ENCODE measurements around the gene CRADD.
"Not testable (repeated sequence)": the region's sequence is repeated elsewhere in the genome, so short reads cannot be mapped to it uniquely, and the experiment has no call there.

CRADD gene

GRCh38 chr12:93916402-93916801 is 239.2 kb downstream of the CRADD start:
- no peaks in the 10 kb centered on the region for H3K27me3 Mint-ChIP-seq (ENCODE audit: low read depth)
- H3K36me3 Mint-ChIP-seq (ENCODE audit: low read depth), result peaks cover 9% of the 10 kb centered on the region
- no peak overlapping the region for H3K27ac Mint-ChIP-seq
- H3K4me3 Mint-ChIP-seq, result no peak overlapping the region
- no peaks in the 10 kb centered on the region for H3K4me1 Mint-ChIP-seq (ENCODE audit: low read depth)
- H3K9me3 Mint-ChIP-seq, result peaks cover 7% of the 10 kb centered on the region

GRCh38 chr12:93918262-93918661 is 241.1 kb downstream of the CRADD start:
- Mint-ChIP-seq H3K4me1 (ENCODE audit: low read depth) (peaks cover 4% of the 10 kb centered on the region), H3K9me3 (peaks cover 4% of the 10 kb centered on the region), H3K4me3 (no peak overlapping the region), H3K27ac (no peak overlapping the region), H3K27me3 (ENCODE audit: low read depth) (no peaks in the 10 kb centered on the region), H3K36me3 (ENCODE audit: low read depth) (peaks cover 9% of the 10 kb centered on the region)

- Mint-ChIP-seq H3K27me3 (ENCODE audit: low read depth) (no peaks in the 10 kb centered on the region), H3K27ac (no peak overlapping the region)
These were observed 241.7 kb downstream of the CRADD start for GRCh38 chr12:93918900-93919299.

GRCh38 chr12:93921521-93921920 is 244.3 kb downstream of the CRADD start:
- H3K4me3 Mint-ChIP-seq, result no peak overlapping the region
- no peaks in the 10 kb centered on the region for H3K27me3 Mint-ChIP-seq (ENCODE audit: low read depth)
- no peak overlapping the region for H3K27ac Mint-ChIP-seq
- H3K4me1 Mint-ChIP-seq (ENCODE audit: low read depth), result peaks cover 12% of the 10 kb centered on the region
- H3K9me3 Mint-ChIP-seq, result peaks cover 13% of the 10 kb centered on the region
- H3K36me3 Mint-ChIP-seq (ENCODE audit: low read depth), result peaks cover 10% of the 10 kb centered on the region

More at GRCh38 chr12:93918900-93919299, 241.7 kb downstream of the CRADD start:
- no peak overlapping the region for H3K4me3 Mint-ChIP-seq
- H3K4me1 Mint-ChIP-seq (ENCODE audit: low read depth), result peaks cover 4% of the 10 kb centered on the region
- peaks cover 5% of the 10 kb centered on the region for H3K36me3 Mint-ChIP-seq (ENCODE audit: low read depth)
- peaks cover 3% of the 10 kb centered on the region for H3K9me3 Mint-ChIP-seq

GRCh38 chr12:93922583-93923006 is 245.4 kb downstream of the CRADD start:
- no peak overlapping the region for H3K4me3 Mint-ChIP-seq
- H3K27me3 Mint-ChIP-seq (ENCODE audit: low read depth), result no peaks in the 10 kb centered on the region
- peaks cover 10% of the 10 kb centered on the region for H3K36me3 Mint-ChIP-seq (ENCODE audit: low read depth)
- H3K27ac Mint-ChIP-seq, result no peak overlapping the region
- peaks cover 13% of the 10 kb centered on the region for H3K9me3 Mint-ChIP-seq
- peaks cover 12% of the 10 kb centered on the region for H3K4me1 Mint-ChIP-seq (ENCODE audit: low read depth)

GRCh38 chr12:93924367-93924766 is 247.2 kb downstream of the CRADD start:
- Mint-ChIP-seq H3K27me3 (ENCODE audit: low read depth) (no peaks in the 10 kb centered on the region), H3K27ac (no peak overlapping the region), H3K36me3 (ENCODE audit: low read depth) (peaks cover 10% of the 10 kb centered on the region), H3K4me3 (no peak overlapping the region), H3K4me1 (ENCODE audit: low read depth) (peaks cover 12% of the 10 kb centered on the region), H3K9me3 (peaks cover 15% of the 10 kb centered on the region)

- peaks cover 15% of the 10 kb centered on the region for H3K9me3 Mint-ChIP-seq
These were observed 248.5 kb downstream of the CRADD start for GRCh38 chr12:93925585-93926205.

GRCh38 chr12:93926237-93926636 is 249.1 kb downstream of the CRADD start:
- Mint-ChIP-seq H3K9me3 (peaks cover 15% of the 10 kb centered on the region), H3K27ac (no peak overlapping the region), H3K4me3 (no peak overlapping the region), H3K27me3 (ENCODE audit: low read depth) (no peaks in the 10 kb centered on the region), H3K36me3 (ENCODE audit: low read depth) (peaks cover 10% of the 10 kb centered on the region), H3K4me1 (ENCODE audit: low read depth) (peaks cover 12% of the 10 kb centered on the region)

More at GRCh38 chr12:93925585-93926205, 248.5 kb downstream of the CRADD start:
- Mint-ChIP-seq H3K36me3 (ENCODE audit: low read depth) (peaks cover 10% of the 10 kb centered on the region), H3K4me1 (ENCODE audit: low read depth) (peaks cover 12% of the 10 kb centered on the region), H3K4me3 (no peak overlapping the region), H3K27me3 (ENCODE audit: low read depth) (no peaks in the 10 kb centered on the region), H3K27ac (no peak overlapping the region)

GRCh38 chr12:93929081-93929480 is 251.9 kb downstream of the CRADD start:
- peaks cover 23% of the 10 kb centered on the region for H3K9me3 Mint-ChIP-seq
- not testable (repeated sequence) for H3K4me1 Mint-ChIP-seq (ENCODE audit: low read depth)

GRCh38 chr12:93937812-93938211 is 260.6 kb downstream of the CRADD start:
- Mint-ChIP-seq H3K4me1 (ENCODE audit: low read depth) (peaks cover 5% of the 10 kb centered on the region), H3K9me3 (peaks cover 46% of the 10 kb centered on the region), H3K4me3 (no peak overlapping the region), H3K27ac (no peak overlapping the region), H3K27me3 (ENCODE audit: low read depth) (no peaks in the 10 kb centered on the region), H3K36me3 (ENCODE audit: low read depth) (peaks cover 11% of the 10 kb centered on the region)

More at GRCh38 chr12:93929081-93929480, 251.9 kb downstream of the CRADD start:
- H3K27me3 Mint-ChIP-seq (ENCODE audit: low read depth); H3K4me3 Mint-ChIP-seq; H3K27ac Mint-ChIP-seq: not testable (repeated sequence)
- H3K36me3 Mint-ChIP-seq (ENCODE audit: low read depth), result peaks cover 13% of the 10 kb centered on the region

- Mint-ChIP-seq H3K4me3 (no peak overlapping the region), H3K36me3 (ENCODE audit: low read depth) (peaks cover 11% of the 10 kb centered on the region), H3K4me1 (ENCODE audit: low read depth) (peaks cover 5% of the 10 kb centered on the region), H3K27ac (no peak overlapping the region), H3K27me3 (ENCODE audit: low read depth) (no peaks in the 10 kb centered on the region), H3K9me3 (peaks cover 44% of the 10 kb centered on the region)
These were observed 261.1 kb downstream of the CRADD start for GRCh38 chr12:93938317-93938716.

GRCh38 chr12:93938931-93939330 is 261.8 kb downstream of the CRADD start:
- no peaks in the 10 kb centered on the region for H3K27me3 Mint-ChIP-seq (ENCODE audit: low read depth)
- peaks cover 38% of the 10 kb centered on the region for H3K9me3 Mint-ChIP-seq
- H3K4me1 Mint-ChIP-seq (ENCODE audit: low read depth), result peaks cover 5% of the 10 kb centered on the region
- H3K4me3 Mint-ChIP-seq, result no peak overlapping the region
- H3K36me3 Mint-ChIP-seq (ENCODE audit: low read depth), result peaks cover 13% of the 10 kb centered on the region
- H3K27ac Mint-ChIP-seq, result no peak overlapping the region

- H3K36me3 Mint-ChIP-seq (ENCODE audit: low read depth), result peaks cover 13% of the 10 kb centered on the region
- H3K4me1 Mint-ChIP-seq (ENCODE audit: low read depth), result peaks cover 5% of the 10 kb centered on the region
- H3K27ac Mint-ChIP-seq, result no peak overlapping the region
- H3K9me3 Mint-ChIP-seq, result peaks cover 38% of the 10 kb centered on the region
- H3K27me3 Mint-ChIP-seq (ENCODE audit: low read depth), result no peaks in the 10 kb centered on the region
- no peak overlapping the region for H3K4me3 Mint-ChIP-seq
These were observed 262.6 kb downstream of the CRADD start for GRCh38 chr12:93939641-93940325.

GRCh38 chr12:93943780-93944179 is 266.6 kb downstream of the CRADD start:
- Mint-ChIP-seq H3K4me1 (ENCODE audit: low read depth) (no peaks in the 10 kb centered on the region), H3K9me3 (peaks cover 14% of the 10 kb centered on the region), H3K36me3 (ENCODE audit: low read depth) (peaks cover 10% of the 10 kb centered on the region), H3K4me3 (no peak overlapping the region), H3K27ac (no peak overlapping the region), H3K27me3 (ENCODE audit: low read depth) (peaks cover 16% of the 10 kb centered on the region)

GRCh38 chr12:93944201-93944600 is 267.0 kb downstream of the CRADD start:
- peaks cover 11% of the 10 kb centered on the region for H3K36me3 Mint-ChIP-seq (ENCODE audit: low read depth)
- H3K27me3 Mint-ChIP-seq (ENCODE audit: low read depth), result peaks cover 18% of the 10 kb centered on the region
- H3K9me3 Mint-ChIP-seq, result peaks cover 16% of the 10 kb centered on the region
- no peak overlapping the region for H3K27ac Mint-ChIP-seq
- no peak overlapping the region for H3K4me3 Mint-ChIP-seq
- no peaks in the 10 kb centered on the region for H3K4me1 Mint-ChIP-seq (ENCODE audit: low read depth)
